Mesendoderm (in vitro differentiated cells): ENCODE measurements around the gene NOXO1.

Experiments
- DNase-seq: peaks from one replicate; pipeline ENCODE4 v3.0.0; 2013
- H2AK5ac ChIP-seq: 2 replicates; pipeline ENCODE4 v1.6.1; 2013; ENCODE audit warnings: low read length, inconsistent platforms
- H2BK120ac ChIP-seq: 2 replicates; pipeline ENCODE4 v1.6.1; 2013; ENCODE audit warnings: low read depth, mild to moderate bottlenecking, low read length, moderate library complexity, mixed read lengths
- H2BK15ac ChIP-seq: replicated peaks from 2 replicates; pipeline ENCODE4 v1.6.1; 2013; ENCODE audit warnings: low read depth, mild to moderate bottlenecking, moderate library complexity
- H2BK5ac ChIP-seq: 2 replicates; pipeline ENCODE4 v1.6.1; 2013; ENCODE audit warnings: low read length, inconsistent platforms
- H3K18ac ChIP-seq: 2 replicates; pipeline ENCODE4 v1.6.1; 2013; ENCODE audit warnings: mild to moderate bottlenecking, low read length, mixed read lengths
- H3K23ac ChIP-seq: one replicate; pipeline ENCODE4 v1.6.1; 2013; ENCODE audit warnings: low read length
- H3K27ac ChIP-seq: 2 replicates; pipeline ENCODE4 v1.5.1; 2013; ENCODE audit warnings: low read depth, mild to moderate bottlenecking, inconsistent platforms, low read length, moderate library complexity
- H3K27me3 ChIP-seq: 2 replicates; pipeline ENCODE4 v1.6.1; 2013; ENCODE audit warnings: low read length, control low read depth, mild to moderate bottlenecking, inconsistent platforms; ENCODE audit not compliant: insufficient read depth, poor library complexity
- H3K36me3 ChIP-seq: 2 replicates; pipeline ENCODE4 v1.6.1; 2013; ENCODE audit warnings: low read length, inconsistent platforms; ENCODE audit not compliant: control insufficient read depth, insufficient read depth
- H3K4ac ChIP-seq: one replicate; pipeline ENCODE4 v1.6.1; 2013; ENCODE audit warnings: low read depth, mild to moderate bottlenecking, low read length, moderate library complexity
- H3K4me1 ChIP-seq: 2 replicates; pipeline ENCODE4 v1.6.1; 2013; ENCODE audit warnings: low read depth, low read length, inconsistent platforms; ENCODE audit not compliant: control insufficient read depth
- H3K4me2 ChIP-seq: 2 replicates; pipeline ENCODE4 v1.6.1; 2013; ENCODE audit warnings: low read length
- H3K4me3 ChIP-seq: 2 replicates; pipeline ENCODE4 v1.5.1; 2013; ENCODE audit warnings: mild to moderate bottlenecking, low read length
- H3K56ac ChIP-seq: one replicate; pipeline ENCODE4 v1.6.1; 2013; ENCODE audit warnings: low read length
- H3K79me1 ChIP-seq: 2 replicates; pipeline ENCODE4 v1.6.1; 2013; ENCODE audit warnings: low read length, inconsistent platforms
- H3K79me2 ChIP-seq: 2 replicates; pipeline ENCODE4 v1.6.1; 2013; ENCODE audit warnings: mild to moderate bottlenecking, low read length; ENCODE audit not compliant: control insufficient read depth, insufficient read depth
- H3K9ac ChIP-seq: 2 replicates; pipeline ENCODE4 v1.6.1; 2013; ENCODE audit warnings: low read length, inconsistent platforms
- H4K5ac ChIP-seq: one replicate; pipeline ENCODE4 v1.6.1; 2013; ENCODE audit warnings: low read length
- H4K8ac ChIP-seq: one replicate; pipeline ENCODE4 v1.6.1; 2013; ENCODE audit warnings: low read depth, mild to moderate bottlenecking, control low read depth, low read length, moderate library complexity
- WGBS: extraction: QIAGEN DNeasy Blood & Tissue Kit; methylation state at CpG from one replicate; pipeline ENCODE4 v1.1.7; 2013; ENCODE audit warnings: low lambda C conversion rate, missing lambda C conversion rate; ENCODE audit not compliant: insufficient coverage; ENCODE audit errors: extremely low coverage; 5-methylcytosine and 5-hydroxymethylcytosine counted together

Gene NOXO1

GRCh38 chr16:2027024-2028010, 46.0 kb upstream of the NOXO1 start:
- no peak overlapping the region for H2BK120ac ChIP-seq
- H2AK5ac ChIP-seq: no peak overlapping the region
- no peak overlapping the region for H2BK15ac ChIP-seq
- no peak overlapping the region for H3K27ac ChIP-seq
- no peaks in the 10 kb centered on the region for H3K79me2 ChIP-seq
- no peaks in the 10 kb centered on the region for H3K79me1 ChIP-seq
- H3K23ac ChIP-seq: no peak overlapping the region
- H3K4me1 ChIP-seq: no peaks in the 10 kb centered on the region
- peak overlapping the region; percentile 67 for H3K56ac ChIP-seq
- DNase-seq: no peak
- no peak overlapping the region for H3K4ac ChIP-seq
- H3K4me3 ChIP-seq: no peak overlapping the region
- WGBS: no CpG with 5 or more reads among the region's 76 CpGs
- H2BK5ac ChIP-seq: no peak overlapping the region
- H3K36me3 ChIP-seq: no peaks in the 10 kb centered on the region
- no peaks in the 10 kb centered on the region for H3K27me3 ChIP-seq
- peak overlapping the region; percentile 53 for H3K9ac ChIP-seq
- H3K4me2 ChIP-seq: peak overlapping the region; percentile 36
- H4K8ac ChIP-seq: no peak overlapping the region
- no peak overlapping the region for H4K5ac ChIP-seq
- no peak overlapping the region for H3K18ac ChIP-seq

DNA sequence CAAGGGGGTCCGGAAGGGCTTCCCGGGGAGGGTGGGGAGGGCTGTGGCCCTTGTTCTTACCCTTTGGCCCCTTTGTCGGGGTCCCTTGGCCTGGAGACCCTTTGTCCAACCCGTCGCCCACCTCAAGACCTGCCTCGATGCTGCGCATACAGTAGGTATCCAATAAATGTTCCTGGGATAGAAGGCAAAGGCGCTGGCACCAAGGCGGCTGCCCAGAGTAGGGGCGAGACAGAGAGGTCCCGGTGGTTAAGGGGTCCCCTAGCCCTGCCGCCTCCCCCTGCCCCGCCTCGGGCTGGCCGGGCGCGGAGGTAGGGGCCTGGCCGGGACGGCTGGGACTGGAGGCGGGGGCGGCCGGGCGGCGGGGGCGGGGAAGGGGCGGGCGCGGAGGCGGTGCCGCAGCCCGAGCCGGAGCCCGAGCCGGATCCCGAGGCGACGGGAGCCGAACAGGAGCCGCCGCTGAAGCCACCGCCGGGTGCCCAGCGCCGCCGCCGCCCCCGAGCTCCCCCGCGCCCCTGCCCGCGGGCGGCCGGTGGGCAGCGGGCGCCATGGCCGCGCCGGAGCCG, 45.3 kb upstream of the NOXO1 start, which contains the start of gene NHERF2:
NHERF2 (plus strand) TSS at position 442 of the 563 bp plus-strand sequence; CDS start at position 546, 104 bp downstream.
- Histone ChIP-seq H3K18ac (no peak within 1 kb of the TSS), H2BK5ac (no peak within 1 kb of the TSS), H3K9ac (peak within 1 kb of the TSS; percentile 61), H2AK5ac (no peak within 1 kb of the TSS), H3K23ac (no peak within 1 kb of the TSS), H3K4ac (no peak within 1 kb of the TSS), H3K56ac (peak within 1 kb of the TSS; percentile 78), H3K4me2 (peak within 1 kb of the TSS; percentile 36), H3K27ac (no peak within 1 kb of the TSS), H2BK120ac (no peak within 1 kb of the TSS), H2BK15ac (no peak within 1 kb of the TSS), H3K36me3 (no peaks in the 10 kb centered on the region), H3K79me2 (no peaks in the 10 kb centered on the region), H3K4me3 (no peak within 1 kb of the TSS), H4K8ac (no peak within 1 kb of the TSS), H3K79me1 (no peaks in the 10 kb centered on the region), H3K4me1 (no peaks in the 10 kb centered on the region), H3K27me3 (no peaks in the 10 kb centered on the region), H4K5ac (no peak within 1 kb of the TSS)
- WGBS: no CpG with 5 or more reads among the region's 59 CpGs
- no peak for DNase-seq

- Histone ChIP-seq H3K4me3 (no peak overlapping the region), H4K8ac (no peak overlapping the region), H3K4me1 (no peaks in the 10 kb centered on the region), H3K27me3 (no peaks in the 10 kb centered on the region), H2BK5ac (no peak overlapping the region), H3K27ac (no peak overlapping the region), H3K23ac (no peak overlapping the region), H2BK15ac (no peak overlapping the region), H3K36me3 (no peaks in the 10 kb centered on the region), H3K79me2 (no peaks in the 10 kb centered on the region), H4K5ac (no peak overlapping the region), H3K4me2 (no peak overlapping the region), H2AK5ac (no peak overlapping the region), H3K56ac (no peak overlapping the region), H3K9ac (no peak overlapping the region), H3K18ac (no peak overlapping the region), H2BK120ac (no peak overlapping the region), H3K79me1 (no peaks in the 10 kb centered on the region), H3K4ac (no peak overlapping the region)
- DNase-seq: no peak
- no CpG with 5 or more reads among the region's 16 CpGs for WGBS
Measured at GRCh38 chr16:2025878-2026460, 44.7 kb upstream of the NOXO1 start.

- Histone ChIP-seq H3K79me1 (no peaks in the 10 kb centered on the region), H3K4me2 (no peak overlapping the region), H2BK15ac (no peak overlapping the region), H3K4ac (no peak overlapping the region), H3K27me3 (peaks cover 6% of the 10 kb centered on the region), H3K27ac (no peak overlapping the region), H4K5ac (no peak overlapping the region), H3K79me2 (no peaks in the 10 kb centered on the region), H3K36me3 (no peaks in the 10 kb centered on the region), H3K4me1 (no peaks in the 10 kb centered on the region), H3K56ac (no peak overlapping the region), H2AK5ac (no peak overlapping the region), H3K23ac (no peak overlapping the region), H3K18ac (no peak overlapping the region), H2BK5ac (no peak overlapping the region), H3K4me3 (no peak overlapping the region), H3K9ac (no peak overlapping the region), H2BK120ac (no peak overlapping the region), H4K8ac (no peak overlapping the region)
- DNase-seq: no peak
- WGBS: no CpG with 5 or more reads among the region's 14 CpGs
Measured at GRCh38 chr16:2025251-2025650, 44.0 kb upstream of the NOXO1 start.

- Histone ChIP-seq H2BK15ac (no peak overlapping the region), H3K9ac (peak overlapping the region; percentile 20), H3K18ac (no peak overlapping the region), H3K4me1 (no peaks in the 10 kb centered on the region), H2BK5ac (no peak overlapping the region), H3K27me3 (peaks cover 14% of the 10 kb centered on the region), H3K4me3 (no peak overlapping the region), H3K79me1 (no peaks in the 10 kb centered on the region), H2BK120ac (no peak overlapping the region), H4K5ac (no peak overlapping the region), H2AK5ac (no peak overlapping the region), H4K8ac (no peak overlapping the region), H3K23ac (no peak overlapping the region), H3K27ac (no peak overlapping the region), H3K79me2 (no peaks in the 10 kb centered on the region), H3K4me2 (no peak overlapping the region), H3K4ac (no peak overlapping the region), H3K56ac (peak overlapping the region; percentile 93), H3K36me3 (no peaks in the 10 kb centered on the region)
- no CpG with 5 or more reads among the region's 12 CpGs for WGBS
- DNase-seq: no peak
Measured at GRCh38 chr16:2024032-2024420, 42.8 kb upstream of the NOXO1 start.
